ENCODE data around the gene TEX38. TPM values are rescaled to one million over a fixed set of nuclear protein-coding genes. Genes with fewer than 3 reads are reported as not detected.

TEX38 gene
- total and polyA plus RNA-seq, 2 experiments from 2014 or later = 0.34 TPM; not detected in 1

GRCh38 chr1:46697053-46697452 lies 25.4 kb downstream of the TEX38 start:
- peaks cover 19% of the 10 kb centered on the region; the same call in 1 of the 2 replicates for H3K36me3 ChIP-seq (ENCODE audit: low read depth)
- H3K9me3 ChIP-seq (ENCODE audit: low read depth) = no peaks in the 10 kb centered on the region
- H3K9me2 ChIP-seq (ENCODE audit: insufficient read depth) = no peaks in the 10 kb centered on the region
- H4K20me1 ChIP-seq (ENCODE audit: insufficient read depth) = peaks cover 3% of the 10 kb centered on the region; the same call in 1 of the 2 replicates
- no peak overlapping the region for H3K9ac ChIP-seq
- in situ Hi-C loops (cut with MboI) = no loop called here
- 96 to 97% methylated on average over 2 of the region's 2 CpGs for WGBS, 2 experiments (ENCODE audit: low coverage in 1 of 2, low lambda C conversion rate in 2 of 2, missing lambda C conversion rate in 2 of 2)
- peaks cover 51% of the 10 kb centered on the region for H3K79me2 ChIP-seq (ENCODE audit: insufficient read depth)
- no peak overlapping the region for H2AFZ ChIP-seq
- H3K27ac ChIP-seq = no peak overlapping the region
- H3K4me3 ChIP-seq = no peak overlapping the region
- no peaks in the 10 kb centered on the region for H3F3A ChIP-seq (ENCODE audit: insufficient read depth)
- H3K4me1 ChIP-seq (ENCODE audit: insufficient read depth) = no peaks in the 10 kb centered on the region
- H3K27me3 ChIP-seq (replicated peaks; ENCODE audit: insufficient read depth) = no peaks in the 10 kb centered on the region
- TF ChIP-seq EZH2 (IDR thresholded peaks at IDR 0.05; ENCODE audit: insufficient read depth, poor library complexity, severe bottlenecking) = no peak
- TF ChIP-seq EZH2phosphoT487 (IDR thresholded peaks at IDR 0.05; ENCODE audit: insufficient read depth, low read depth) = no peak
- DNase-seq = peak; percentile 24
- no peak overlapping the region for H3K4me2 ChIP-seq (ENCODE audit: unreplicated experiment)

- H3K9me3 ChIP-seq (ENCODE audit: low read depth) = no peaks in the 10 kb centered on the region
- no peak overlapping the region for H2AFZ ChIP-seq
- 34 to 43% methylated on average over 3 of the region's 3 CpGs for WGBS, 2 experiments (ENCODE audit: low coverage in 1 of 2, low lambda C conversion rate in 2 of 2, missing lambda C conversion rate in 2 of 2)
- no peaks in the 10 kb centered on the region for H3F3A ChIP-seq (ENCODE audit: insufficient read depth)
- H3K36me3 ChIP-seq (ENCODE audit: low read depth) = peaks cover 29% of the 10 kb centered on the region; the same call in 1 of the 2 replicates
- in situ Hi-C loops (cut with MboI) = no loop called here
- H3K9ac ChIP-seq = no peak overlapping the region
- H3K79me2 ChIP-seq (ENCODE audit: insufficient read depth) = peaks cover 48% of the 10 kb centered on the region
- TF ChIP-seq EZH2 (IDR thresholded peaks at IDR 0.05; ENCODE audit: insufficient read depth, poor library complexity, severe bottlenecking) = no peak
- no peak for TF ChIP-seq EZH2phosphoT487 (IDR thresholded peaks at IDR 0.05; ENCODE audit: insufficient read depth, low read depth)
- no peak overlapping the region for H3K4me3 ChIP-seq
- H3K27me3 ChIP-seq (replicated peaks; ENCODE audit: insufficient read depth) = no peaks in the 10 kb centered on the region
- no peak for DNase-seq
- no peaks in the 10 kb centered on the region for H3K4me1 ChIP-seq (ENCODE audit: insufficient read depth)
- H3K4me2 ChIP-seq (ENCODE audit: unreplicated experiment) = no peak overlapping the region
- no peaks in the 10 kb centered on the region for H4K20me1 ChIP-seq (ENCODE audit: insufficient read depth)
- no peaks in the 10 kb centered on the region for H3K9me2 ChIP-seq (ENCODE audit: insufficient read depth)
- no peak overlapping the region for H3K27ac ChIP-seq
Measured at GRCh38 chr1:46699666-46700065, 28.0 kb downstream of the TEX38 start.

- H3K9me2 ChIP-seq (ENCODE audit: insufficient read depth) = no peaks in the 10 kb centered on the region
- H3K36me3 ChIP-seq (ENCODE audit: low read depth) = peaks cover 38% of the 10 kb centered on the region
- DNase-seq = no peak
- no peaks in the 10 kb centered on the region for H3K27me3 ChIP-seq (replicated peaks; ENCODE audit: insufficient read depth)
- H2AFZ ChIP-seq = no peak overlapping the region
- H3K27ac ChIP-seq = no peak overlapping the region
- H3K4me1 ChIP-seq (ENCODE audit: insufficient read depth) = no peaks in the 10 kb centered on the region
- no peak overlapping the region for H3K4me2 ChIP-seq (ENCODE audit: unreplicated experiment)
- H3F3A ChIP-seq (ENCODE audit: insufficient read depth) = no peaks in the 10 kb centered on the region
- peaks cover 21% of the 10 kb centered on the region for H3K79me2 ChIP-seq (ENCODE audit: insufficient read depth)
- H3K9ac ChIP-seq = no peak overlapping the region
- in situ Hi-C loops (cut with MboI) = no loop called here
- H3K9me3 ChIP-seq (ENCODE audit: low read depth) = no peaks in the 10 kb centered on the region
- no peaks in the 10 kb centered on the region for H4K20me1 ChIP-seq (ENCODE audit: insufficient read depth)
- TF ChIP-seq EZH2 (IDR thresholded peaks at IDR 0.05; ENCODE audit: insufficient read depth, poor library complexity, severe bottlenecking) (no peak), EZH2phosphoT487 (IDR thresholded peaks at IDR 0.05; ENCODE audit: insufficient read depth, low read depth) (no peak)
- WGBS, 2 experiments (ENCODE audit: low coverage in 1 of 2, low lambda C conversion rate in 2 of 2, missing lambda C conversion rate in 2 of 2) = 96 to 97% methylated on average over 3 of the region's 3 CpGs
- no peak overlapping the region for H3K4me3 ChIP-seq
Measured at GRCh38 chr1:46703927-46704641, 32.4 kb downstream of the TEX38 start.

- H3K4me2 ChIP-seq (ENCODE audit: unreplicated experiment) = no peak overlapping the region
- no peak overlapping the region for H3K27ac ChIP-seq
- H3K36me3 ChIP-seq (ENCODE audit: low read depth) = peaks cover 38% of the 10 kb centered on the region
- no peak overlapping the region for H3K4me3 ChIP-seq
- in situ Hi-C loops (cut with MboI) = no loop called here
- H3K9me2 ChIP-seq (ENCODE audit: insufficient read depth) = no peaks in the 10 kb centered on the region
- no peaks in the 10 kb centered on the region for H3F3A ChIP-seq (ENCODE audit: insufficient read depth)
- DNase-seq = no peak
- no peak overlapping the region for H2AFZ ChIP-seq
- H4K20me1 ChIP-seq (ENCODE audit: insufficient read depth) = no peaks in the 10 kb centered on the region
- H3K9ac ChIP-seq = no peak overlapping the region
- no peak for TF ChIP-seq EZH2 (IDR thresholded peaks at IDR 0.05; ENCODE audit: insufficient read depth, poor library complexity, severe bottlenecking)
- no peak for TF ChIP-seq EZH2phosphoT487 (IDR thresholded peaks at IDR 0.05; ENCODE audit: insufficient read depth, low read depth)
- no peaks in the 10 kb centered on the region for H3K9me3 ChIP-seq (ENCODE audit: low read depth)
- no peaks in the 10 kb centered on the region for H3K27me3 ChIP-seq (replicated peaks; ENCODE audit: insufficient read depth)
- no peaks in the 10 kb centered on the region for H3K4me1 ChIP-seq (ENCODE audit: insufficient read depth)
- peaks cover 23% of the 10 kb centered on the region for H3K79me2 ChIP-seq (ENCODE audit: insufficient read depth)
- 89 to 91% methylated on average over 9 of the region's 9 CpGs for WGBS, 2 experiments (ENCODE audit: low coverage in 1 of 2, low lambda C conversion rate in 2 of 2, missing lambda C conversion rate in 2 of 2)
Measured at GRCh38 chr1:46705408-46705807, 33.8 kb downstream of the TEX38 start.
